ENCODE measurements around the gene PIM2. TPM values are rescaled to one million over a fixed set of nuclear protein-coding genes. Genes with fewer than 3 reads are reported as not detected.

PIM2 gene
- total and polyA plus RNA-seq, 2 of the 13 experiments (the other 11 are each of a cell fraction or from before 2014, with no cell fraction given): 14.4 to 15.8 TPM

GRCh38 chrX:48891402-48892288, 27.2 kb downstream of the PIM2 start (continued):
- TF ChIP-seq PRDM10 (CRISPR knock-in tag; IDR thresholded peaks at IDR 0.05; ENCODE audit: low read depth) (peak; percentile 79; the same call in 1 of the 2 replicates), KDM3A (CRISPR knock-in tag; IDR thresholded peaks at IDR 0.05; ENCODE audit: low read depth) (no peak), IKZF4 (CRISPR knock-in tag; IDR thresholded peaks at IDR 0.05; ENCODE audit: borderline replicate concordance, low read depth, not compliant biosample characterization) (no peak), ZSCAN20 (CRISPR knock-in tag; IDR thresholded peaks at IDR 0.05; ENCODE audit: borderline replicate concordance) (no peak), ZFX (CRISPR knock-in tag; IDR thresholded peaks at IDR 0.05; ENCODE audit: low read depth) (peak; percentile 57), HHEX (CRISPR knock-in tag; IDR thresholded peaks at IDR 0.05) (no peak), HMGA1 (CRISPR knock-in tag; conservative IDR thresholded peaks at IDR 0.05) (no peak), SRF (IDR thresholded peaks at IDR 0.05; ENCODE audit: low read depth, low read length) (no peak), ZNF883 (CRISPR knock-in tag; IDR thresholded peaks at IDR 0.05; ENCODE audit: not compliant biosample characterization) (no peak), NFIC (IDR thresholded peaks at IDR 0.05; ENCODE audit: low read length) (no peak), ZBTB1 (CRISPR knock-in tag; IDR thresholded peaks at IDR 0.05; ENCODE audit: borderline replicate concordance) (no peak), MTA1 (CRISPR knock-in tag; IDR thresholded peaks at IDR 0.05; ENCODE audit: borderline replicate concordance) (peak; percentile 22; the same call in 1 of the 2 replicates), SMYD3 (CRISPR knock-in tag; IDR thresholded peaks at IDR 0.05) (no peak), PHF8 (CRISPR knock-in tag; IDR thresholded peaks at IDR 0.05) (peak; percentile 51; the same call in 1 of the 2 replicates), ZC3H4 (CRISPR knock-in tag; IDR thresholded peaks at IDR 0.05; ENCODE audit: borderline replicate concordance) (no peak), ZMYM4 (CRISPR knock-in tag; IDR thresholded peaks at IDR 0.05) (0 out of 2 replicates have a peak, but pooled peaks have one; percentile 42), NR2F1 (CRISPR knock-in tag; IDR thresholded peaks at IDR 0.05) (no peak), SMARCC2 (IDR thresholded peaks at IDR 0.05) (no peak)
- TF ChIP-seq, protein P1, sequence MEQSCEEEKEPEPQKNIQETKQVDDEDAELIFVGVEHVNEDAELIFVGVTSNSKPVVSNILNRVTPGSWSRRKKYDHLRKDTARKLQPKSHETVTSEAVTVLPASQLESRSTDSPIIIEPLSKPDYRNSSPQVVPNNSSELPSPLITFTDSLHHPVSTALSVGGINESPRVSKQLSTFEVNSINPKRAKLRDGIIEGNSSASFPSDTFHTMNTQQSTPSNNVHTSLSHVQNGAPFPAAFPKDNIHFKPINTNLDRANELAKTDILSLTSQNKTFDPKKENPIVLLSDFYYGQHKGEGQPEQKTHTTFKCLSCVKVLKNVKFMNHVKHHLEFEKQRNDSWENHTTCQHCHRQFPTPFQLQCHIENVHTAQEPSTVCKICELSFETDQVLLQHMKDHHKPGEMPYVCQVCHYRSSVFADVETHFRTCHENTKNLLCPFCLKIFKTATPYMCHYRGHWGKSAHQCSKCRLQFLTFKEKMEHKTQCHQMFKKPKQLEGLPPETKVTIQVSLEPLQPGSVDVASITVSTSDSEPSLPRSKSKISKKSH (CRISPR knock-in tag; IDR thresholded peaks at IDR 0.05; ENCODE audit: borderline replicate concordance): no peak
- TF ChIP-seq, protein P2, sequence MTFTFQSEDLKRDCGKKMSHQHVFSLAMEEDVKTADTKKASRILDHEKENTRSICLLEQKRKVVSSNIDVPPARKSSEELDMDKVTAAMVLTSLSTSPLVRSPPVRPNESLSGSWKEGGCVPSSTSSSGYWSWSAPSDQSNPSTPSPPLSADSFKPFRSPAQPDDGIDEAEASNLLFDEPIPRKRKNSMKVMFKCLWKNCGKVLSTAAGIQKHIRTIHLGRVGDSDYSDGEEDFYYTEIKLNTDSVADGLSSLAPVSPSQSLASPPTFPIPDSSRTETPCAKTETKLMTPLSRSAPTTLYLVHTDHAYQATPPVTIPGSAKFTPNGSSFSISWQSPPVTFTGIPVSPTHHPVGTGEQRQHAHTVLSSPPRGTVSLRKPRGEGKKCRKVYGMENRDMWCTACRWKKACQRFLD (CRISPR knock-in tag; IDR thresholded peaks at IDR 0.05; ENCODE audit: borderline replicate concordance): no peak
- TF ChIP-seq, protein P3, sequence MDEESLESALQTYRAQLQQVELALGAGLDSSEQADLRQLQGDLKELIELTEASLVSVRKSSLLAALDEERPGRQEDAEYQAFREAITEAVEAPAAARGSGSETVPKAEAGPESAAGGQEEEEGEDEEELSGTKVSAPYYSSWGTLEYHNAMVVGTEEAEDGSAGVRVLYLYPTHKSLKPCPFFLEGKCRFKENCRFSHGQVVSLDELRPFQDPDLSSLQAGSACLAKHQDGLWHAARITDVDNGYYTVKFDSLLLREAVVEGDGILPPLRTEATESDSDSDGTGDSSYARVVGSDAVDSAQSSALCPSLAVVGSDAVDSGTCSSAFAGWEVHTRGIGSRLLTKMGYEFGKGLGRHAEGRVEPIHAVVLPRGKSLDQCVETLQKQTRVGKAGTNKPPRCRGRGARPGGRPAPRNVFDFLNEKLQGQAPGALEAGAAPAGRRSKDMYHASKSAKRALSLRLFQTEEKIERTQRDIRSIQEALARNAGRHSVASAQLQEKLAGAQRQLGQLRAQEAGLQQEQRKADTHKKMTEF (CRISPR knock-in tag; IDR thresholded peaks at IDR 0.05): 0 out of 2 replicates have a peak, but pooled peaks have one; percentile 49

Measured in HepG2 (cell line).